GM21576 (cell line): ENCODE results near the gene KLF2.
A peak's percentile ranks its signal among the peaks of the same experiment; 100 is the strongest.

Source experiments
- ATAC-seq: cut with Tn5 transposase; IDR thresholded peaks from one replicate; pipeline ENCODE4 v1.9.1; 2021; ENCODE audit warnings: mild to moderate bottlenecking, moderate library complexity; ENCODE audit not compliant: unreplicated experiment

KLF2 gene

DNA sequence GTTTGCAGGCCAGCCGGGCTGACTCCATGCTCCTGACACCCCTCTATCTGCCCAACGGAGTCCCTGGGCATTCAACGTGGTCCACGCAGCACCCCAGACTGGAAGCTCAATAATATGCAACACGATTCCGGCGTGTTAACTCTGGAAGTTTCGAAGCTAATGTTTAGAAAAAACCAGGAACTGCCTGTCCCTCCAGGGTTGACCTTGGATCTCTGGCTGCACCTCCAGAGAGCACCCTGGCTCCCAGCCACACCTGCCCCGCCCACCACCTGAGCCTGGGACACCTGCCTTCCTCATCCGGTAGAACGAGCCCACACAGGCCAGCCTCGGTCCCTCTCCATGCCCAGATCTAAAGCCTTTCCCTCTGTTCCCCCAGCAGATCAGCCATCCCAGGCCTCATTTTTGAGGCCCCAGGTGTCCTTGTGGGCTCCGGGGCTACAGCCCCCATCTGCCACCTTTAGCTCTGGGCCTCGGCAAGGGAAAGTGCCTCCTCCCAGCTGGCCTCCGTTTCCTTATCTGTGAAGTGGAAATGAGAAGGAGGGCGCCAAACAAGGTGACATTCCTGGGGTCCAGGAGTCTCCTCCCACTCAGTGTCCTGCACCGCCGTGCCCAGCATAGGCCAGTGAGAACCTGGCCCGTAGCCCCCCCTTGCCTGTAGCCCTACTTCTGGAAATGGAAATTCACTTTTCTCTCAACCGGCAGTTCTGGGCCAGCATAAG lies 38.7 kb downstream of the KLF2 start:
- ATAC-seq: no peak

- ATAC-seq: no peak
These were observed 39.2 kb downstream of the KLF2 start for GRCh38 chr19:16363852-16364230.

DNA sequence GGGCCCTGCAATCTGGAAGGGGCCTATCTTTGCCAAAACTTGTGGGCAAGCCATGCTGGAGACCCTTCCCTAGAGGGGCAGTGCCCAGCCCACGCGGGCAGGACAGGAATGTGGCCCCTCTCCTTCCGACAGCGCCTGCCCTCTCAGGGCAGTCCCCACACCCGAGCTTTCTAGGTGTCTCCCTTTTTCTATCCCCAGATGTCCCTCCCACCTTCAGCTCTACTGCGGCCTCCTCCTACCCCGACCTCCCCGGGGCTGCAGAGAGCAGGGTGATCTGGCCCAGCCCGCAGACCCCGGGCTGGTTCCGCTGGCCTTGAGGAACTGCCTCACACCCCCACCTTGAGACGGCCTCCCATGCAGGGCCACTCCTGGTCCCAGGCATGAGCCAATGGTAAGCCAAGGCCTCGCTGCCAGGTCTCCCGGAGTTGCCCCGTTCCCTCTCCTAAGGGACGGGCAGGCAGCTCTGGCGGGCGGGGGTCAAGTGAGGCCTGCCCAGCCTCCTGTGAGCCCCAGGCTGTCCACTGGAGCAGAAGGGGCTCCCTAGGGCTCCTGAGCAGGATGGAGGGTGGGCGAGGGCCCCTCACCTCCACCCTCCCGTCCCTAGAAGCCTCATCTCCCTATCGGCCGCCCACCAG lies 39.7 kb downstream of the KLF2 start:
- ATAC-seq: no peak

GRCh38 chr19:16365300-16365996 lies 40.8 kb downstream of the KLF2 start:
- ATAC-seq: no peak

DNA sequence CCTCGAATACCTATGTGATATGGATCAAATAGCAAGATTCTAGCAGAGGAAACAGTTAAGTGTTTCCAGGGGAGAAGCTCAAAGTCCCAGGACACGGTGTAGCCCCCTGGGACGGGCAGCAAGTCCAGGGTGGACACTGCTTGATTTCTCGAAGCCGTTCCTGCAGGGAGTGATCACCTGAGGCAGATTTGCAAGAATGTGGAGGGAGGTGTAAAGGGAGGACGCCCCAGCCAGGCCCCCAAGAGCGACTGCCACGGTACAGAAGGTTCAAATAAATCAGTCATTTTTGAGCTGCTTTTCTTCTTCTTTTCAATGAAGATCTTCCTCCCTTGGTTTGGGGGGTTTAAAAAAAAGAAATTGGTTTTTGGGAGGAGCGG lies 41.4 kb downstream of the KLF2 start:
- no peak for ATAC-seq

GRCh38 chr19:16366433-16367260 lies 42.0 kb downstream of the KLF2 start:
- ATAC-seq: peak; percentile 42

DNA sequence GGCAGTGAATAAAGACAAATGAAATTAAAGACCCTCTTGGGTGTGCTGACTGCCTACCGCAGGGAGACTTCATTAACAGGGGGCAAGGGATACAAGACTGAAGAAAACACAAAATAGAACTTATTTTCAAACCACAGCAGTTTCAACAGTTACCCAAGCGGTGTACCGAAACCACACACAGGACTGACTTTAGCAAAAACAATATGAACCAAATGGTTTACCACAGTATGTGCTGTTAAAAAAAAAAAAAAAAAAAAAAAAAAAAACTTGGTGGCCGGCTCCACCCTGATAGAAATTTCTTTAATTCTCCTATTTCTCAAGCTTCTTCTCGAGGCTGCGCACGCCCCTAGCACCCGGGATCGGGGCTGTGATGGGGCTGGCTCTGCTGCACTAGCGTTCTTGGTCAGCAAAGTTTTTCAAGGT lies 42.6 kb downstream of the KLF2 start:
- no peak for ATAC-seq

GRCh38 chr19:16368385-16369305 lies 44.0 kb downstream of the KLF2 start:
- ATAC-seq: no peak

DNA sequence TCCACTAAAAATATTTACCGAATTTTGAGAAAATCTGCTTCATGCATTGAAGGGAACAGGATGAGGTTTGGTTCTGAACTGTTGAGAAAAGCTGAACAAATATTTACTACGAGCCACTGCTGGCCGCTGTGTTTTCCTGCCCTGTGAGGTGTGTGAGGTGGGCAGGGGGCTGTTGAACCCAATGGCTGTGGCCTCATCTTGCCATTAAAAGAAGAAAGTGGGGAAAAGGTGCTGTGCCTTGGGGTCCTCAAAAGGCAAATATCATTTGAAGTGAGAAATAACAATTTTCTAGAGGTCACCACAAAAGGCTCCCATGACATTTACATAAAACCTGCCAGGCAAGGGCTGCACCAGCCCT lies 44.7 kb downstream of the KLF2 start:
- no peak for ATAC-seq

GRCh38 chr19:16369664-16370576 lies 45.3 kb downstream of the KLF2 start:
- no peak for ATAC-seq

DNA sequence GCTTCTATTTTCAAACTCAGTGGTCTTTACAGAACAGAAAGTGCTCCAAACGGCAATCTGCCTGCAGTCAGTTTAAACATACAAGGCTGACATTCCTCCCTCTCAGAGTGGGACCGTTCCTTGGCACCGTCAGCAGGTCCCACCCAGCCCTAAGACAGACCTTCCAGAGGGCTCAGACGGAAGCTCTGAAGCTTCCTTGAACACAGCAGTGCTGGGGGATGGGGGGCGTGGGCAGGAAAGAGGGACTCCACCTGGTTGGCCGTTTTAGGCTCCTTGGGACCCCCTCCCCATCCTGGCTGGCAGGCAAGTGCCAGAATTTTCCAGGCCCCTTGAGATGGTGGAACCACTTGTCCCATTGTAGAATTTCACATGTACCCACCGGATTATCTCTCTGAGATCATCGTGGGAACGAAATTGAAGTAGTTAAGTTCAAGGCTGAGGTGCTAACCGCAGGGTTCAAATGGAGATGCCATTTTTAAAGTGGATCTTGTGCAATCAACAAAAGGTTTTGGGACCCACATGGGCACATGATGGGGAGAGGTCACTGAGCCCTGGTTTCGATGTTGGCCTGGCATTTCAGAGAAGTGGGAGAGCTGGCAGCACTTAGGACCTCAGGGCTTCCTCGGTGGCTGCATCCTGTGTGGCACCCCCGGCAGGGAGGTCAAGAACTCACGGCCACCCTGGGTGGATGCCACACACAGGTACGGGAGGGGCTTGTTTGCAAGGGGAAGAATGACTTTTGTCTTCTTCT lies 46.2 kb downstream of the KLF2 start:
- ATAC-seq: no peak

DNA sequence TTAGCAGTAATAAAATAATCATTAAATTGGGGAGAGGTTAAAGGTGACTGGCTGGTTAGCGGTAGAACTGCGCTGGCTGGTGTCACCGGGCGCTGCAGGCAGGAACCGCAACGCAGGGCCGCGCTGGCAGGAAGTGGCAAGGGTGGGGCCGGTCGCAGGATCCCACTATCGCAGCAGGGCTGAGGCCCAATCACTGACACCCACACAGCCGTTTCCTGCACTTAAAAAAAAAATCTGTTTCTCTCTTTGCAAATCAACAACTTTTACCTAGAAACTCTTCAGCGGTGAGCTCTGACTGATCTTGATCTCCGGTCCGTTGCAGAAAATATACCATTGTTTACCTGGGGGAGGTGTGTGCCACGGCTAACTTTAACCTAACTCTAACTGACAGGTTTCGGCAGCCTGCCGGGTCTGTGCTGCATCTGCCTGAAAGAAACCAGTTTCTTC lies 46.9 kb downstream of the KLF2 start:
- peak; percentile 54 for ATAC-seq

GRCh38 chr19:16372065-16372915 lies 47.7 kb downstream of the KLF2 start:
- ATAC-seq: peak; percentile 15

DNA sequence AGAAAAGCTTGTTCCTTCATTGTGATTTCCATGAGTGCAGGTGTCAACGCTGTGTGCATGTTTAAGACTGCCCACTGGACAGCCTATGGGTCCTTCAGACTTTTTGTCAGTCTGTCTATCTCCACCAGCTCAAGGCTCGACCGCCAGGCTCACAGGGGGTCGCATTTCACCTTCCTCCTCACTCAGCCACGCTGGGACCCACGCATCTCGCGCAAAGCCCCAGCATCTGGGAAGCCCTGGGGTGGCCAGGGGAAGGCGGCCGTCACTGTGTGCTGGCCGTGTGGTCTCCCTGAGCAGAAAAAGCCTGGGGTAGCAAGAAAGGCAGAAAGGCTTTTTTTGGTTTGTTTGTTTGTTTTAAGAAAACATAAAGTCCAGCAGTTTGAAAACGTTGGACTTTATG lies 48.5 kb downstream of the KLF2 start:
- no peak for ATAC-seq

DNA sequence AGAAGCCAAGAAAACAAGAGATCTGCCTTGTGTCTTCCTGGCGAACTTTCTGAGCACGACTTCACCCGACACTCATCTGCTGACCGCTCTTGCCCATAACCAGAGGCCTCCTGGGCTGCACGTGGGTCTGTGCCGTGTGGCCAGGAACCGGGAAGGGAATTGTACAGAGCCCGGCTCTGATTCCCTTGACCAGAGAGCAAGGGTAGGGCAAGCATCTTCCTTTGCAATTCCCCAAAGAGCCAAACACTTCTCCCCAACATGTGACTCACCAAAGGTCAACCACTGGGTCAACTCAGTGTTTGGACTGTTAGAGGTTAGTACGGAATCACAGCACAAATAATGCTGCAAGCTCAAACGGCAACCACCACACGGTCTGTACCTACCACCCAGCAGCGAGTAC lies 48.9 kb downstream of the KLF2 start:
- no peak for ATAC-seq

DNA sequence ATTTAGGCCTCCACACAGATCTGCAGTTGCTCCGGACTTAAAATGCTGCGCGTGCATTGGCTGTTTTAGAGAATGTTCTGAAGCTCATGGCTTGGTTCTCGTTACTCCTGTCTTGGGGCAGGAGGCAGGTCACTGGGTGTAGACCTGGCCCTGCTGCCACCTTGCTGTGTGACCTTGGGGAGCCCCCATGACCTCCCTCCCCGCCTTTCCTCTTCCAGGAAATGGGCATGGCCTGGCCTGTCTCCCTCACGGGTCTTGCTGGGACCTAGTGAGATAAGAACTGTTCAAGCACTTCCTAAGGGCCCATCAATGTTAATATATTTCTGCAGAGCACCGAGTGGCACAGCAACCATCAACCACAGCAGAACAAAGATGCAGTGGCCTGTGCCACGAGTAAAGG lies 49.4 kb downstream of the KLF2 start:
- ATAC-seq: no peak

GRCh38 chr19:16374436-16374835 lies 49.8 kb downstream of the KLF2 start:
- no peak for ATAC-seq
